HG03196 (cell line): ENCODE results near the gene TSFM.

Experiments used
- ATAC-seq: cut with Tn5 transposase; IDR thresholded peaks from one replicate; pipeline ENCODE4 v1.9.1; 2021; ENCODE audit not compliant: unreplicated experiment

TSFM gene

GRCh38 chr12:57745485-57745881, 37.1 kb upstream of the TSFM start:
- ATAC-seq = no peak

DNA sequence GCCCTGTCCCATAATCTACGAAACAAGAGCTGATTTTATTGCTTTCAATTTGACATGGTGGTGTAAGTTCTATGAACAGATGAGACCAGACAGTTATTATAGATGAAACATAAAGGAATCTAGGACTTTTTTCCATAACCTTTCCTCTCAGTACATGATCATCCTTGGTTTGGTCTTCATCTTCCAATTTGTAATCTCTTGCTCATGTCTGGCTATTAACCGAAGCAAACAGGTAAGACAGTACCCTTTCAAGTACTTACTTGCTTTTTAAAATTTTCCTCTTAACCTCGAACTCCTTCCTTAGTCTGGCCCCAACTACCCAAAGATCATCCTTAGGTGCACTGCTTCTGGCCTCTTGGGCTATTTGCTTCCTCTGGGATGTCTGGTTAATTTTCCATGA, 36.6 kb upstream of the TSFM start:
- no peak for ATAC-seq

- ATAC-seq = no peak
Measured at GRCh38 chr12:57749061-57749460, 33.5 kb upstream of the TSFM start.

DNA sequence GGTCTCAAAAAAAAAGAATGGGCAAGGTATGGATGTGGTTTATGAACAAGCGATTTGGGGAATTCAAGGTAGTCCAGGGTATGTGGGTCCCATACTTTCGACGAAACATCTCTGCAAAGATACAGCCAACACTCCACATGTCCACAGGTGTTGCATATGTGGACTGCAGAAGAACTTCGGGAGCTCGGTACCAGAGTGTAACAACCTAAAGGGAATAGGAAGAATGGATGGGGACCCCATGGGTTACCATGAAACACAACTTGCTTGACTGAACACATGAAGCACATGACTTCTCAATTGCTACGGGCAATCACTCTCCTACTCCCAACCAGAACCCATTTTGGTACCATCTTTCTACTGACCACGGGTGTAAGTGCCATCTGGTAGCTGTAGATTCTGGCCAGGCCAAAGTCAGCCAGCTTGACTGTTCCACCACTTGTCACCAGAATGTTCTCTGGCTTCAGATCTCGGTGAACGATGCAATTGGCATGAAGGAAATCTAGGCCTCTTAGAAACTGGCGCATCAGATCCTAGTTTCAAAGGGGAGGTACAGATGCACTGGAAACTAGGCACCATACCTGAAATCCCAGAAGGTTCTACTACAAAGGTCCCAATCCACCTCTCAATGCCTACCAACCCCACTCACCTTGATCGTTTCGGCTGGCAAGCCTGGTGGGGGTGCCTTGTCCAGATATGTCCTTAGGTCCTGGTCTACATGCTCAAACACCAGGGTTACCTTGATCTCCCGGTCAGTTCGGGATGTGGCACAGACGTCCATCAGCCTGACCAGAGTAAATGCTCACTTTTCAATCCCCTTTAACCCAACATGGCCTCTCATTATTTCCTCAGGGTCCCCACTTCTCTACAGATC, 31.8 kb upstream of the TSFM start:
- ATAC-seq = no peak

DNA sequence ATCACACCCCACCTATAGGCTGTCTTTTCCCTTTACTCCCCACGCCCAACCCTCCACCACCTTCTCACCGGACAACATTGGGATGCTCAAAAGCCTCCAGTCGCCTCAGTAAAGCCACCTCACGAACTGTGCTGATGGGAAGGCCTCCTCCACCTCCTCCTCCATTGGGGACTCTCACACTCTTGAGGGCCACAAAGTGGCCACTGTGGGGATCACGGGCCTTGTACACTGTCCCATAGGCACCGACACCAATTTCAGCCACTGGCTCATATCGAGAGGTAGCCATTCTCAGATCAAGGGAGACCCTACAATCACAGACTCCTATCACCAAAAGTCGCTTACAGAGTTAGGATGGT, 31.2 kb upstream of the TSFM start:
- ATAC-seq = no peak

- peak; percentile 71 for ATAC-seq
Measured at GRCh38 chr12:57751788-57752667, 30.6 kb upstream of the TSFM start, which contains the start of gene CDK4. CDK4 (minus strand) TSS chr12:57752310; CDS start chr12:57751717, 593 bp downstream.

GRCh38 chr12:57752668-57753000, 30.0 kb upstream of the TSFM start:
- ATAC-seq = no peak

DNA sequence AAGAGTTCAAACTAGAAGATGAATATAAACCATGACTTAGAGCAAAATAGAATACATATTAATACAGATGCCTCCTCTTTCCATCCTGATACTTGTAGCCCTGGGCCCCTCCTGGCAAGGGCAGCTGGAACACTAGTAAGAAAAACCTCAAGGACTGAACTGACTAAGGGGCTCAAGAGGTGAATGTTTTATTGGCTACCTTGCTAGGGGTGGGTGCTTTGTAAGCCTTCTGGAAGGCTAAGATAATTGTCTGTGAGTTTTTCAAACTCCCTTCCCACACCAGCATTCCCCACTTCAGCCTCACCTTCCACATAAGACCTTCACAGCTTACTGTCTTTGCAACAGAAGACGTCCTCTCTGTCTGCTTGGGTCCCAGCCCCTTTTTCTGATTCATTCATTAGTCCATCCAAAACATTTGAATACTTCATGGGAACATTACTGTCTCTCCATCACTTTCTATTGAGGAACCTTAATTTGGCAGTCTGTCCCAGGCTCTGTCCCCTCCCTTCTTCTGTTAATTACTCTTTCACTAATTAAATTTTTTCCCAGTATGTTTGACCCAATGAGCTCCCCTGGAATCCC, 28.7 kb upstream of the TSFM start:
- ATAC-seq = no peak

GRCh38 chr12:57754411-57755193, 28.0 kb upstream of the TSFM start, which contains the start of gene MARCHF9:
MARCHF9 (plus strand) TSS chr12:57755103; CDS start chr12:57755529, 426 bp downstream.
- ATAC-seq = peak; percentile 32

- no peak for ATAC-seq
Measured at GRCh38 chr12:57755194-57755453, 27.5 kb upstream of the TSFM start.

GRCh38 chr12:57755454-57756372, 26.9 kb upstream of the TSFM start:
- ATAC-seq = no peak

- ATAC-seq = no peak
Measured at GRCh38 chr12:57756406-57757341, 25.9 kb upstream of the TSFM start.

- no peak for ATAC-seq
Measured at GRCh38 chr12:57757771-57758170, 24.8 kb upstream of the TSFM start.

- ATAC-seq = no peak
Measured at GRCh38 chr12:57758552-57759359, 23.8 kb upstream of the TSFM start.

DNA sequence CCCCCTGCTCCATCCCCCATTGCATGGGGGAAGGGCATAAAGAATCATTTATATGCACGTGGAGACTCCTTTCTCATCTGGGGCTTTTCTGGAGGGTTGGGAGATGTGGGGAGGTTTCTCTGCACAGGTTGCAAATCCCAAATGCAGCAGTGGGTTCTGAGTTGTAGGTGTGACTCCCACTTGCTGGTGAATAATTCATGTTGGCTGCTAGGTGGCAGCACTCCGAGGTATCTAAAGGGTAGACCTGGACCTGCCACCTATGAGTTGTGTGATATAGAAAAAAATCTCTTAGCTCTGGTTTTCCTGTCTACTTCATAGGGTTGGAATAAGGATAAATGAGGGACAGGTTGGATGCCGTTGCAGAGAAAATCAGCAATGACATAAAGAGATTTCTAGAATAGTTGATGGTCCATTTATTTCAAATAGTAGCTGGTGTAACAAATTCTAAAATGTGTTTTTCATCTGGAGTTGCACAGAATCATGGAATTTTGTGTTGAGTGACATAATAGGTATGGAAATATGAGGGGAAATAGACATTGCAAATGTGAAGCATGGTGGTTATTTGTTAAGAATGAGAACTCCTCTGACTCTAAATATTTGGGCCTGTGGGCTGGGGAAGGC, 23.1 kb upstream of the TSFM start:
- ATAC-seq = no peak

GRCh38 chr12:57760347-57760982, 22.1 kb upstream of the TSFM start:
- no peak for ATAC-seq

GRCh38 chr12:57761391-57761998, 21.1 kb upstream of the TSFM start:
- no peak for ATAC-seq
